Measurements from ENCODE around the gene BRI3BP.
"Not testable (repeated sequence)": the region's sequence is repeated elsewhere in the genome, so short reads cannot be mapped to it uniquely, and the experiment has no call there.

The BRI3BP gene

GRCh38 chr12:125024949-125025563 is 31.6 kb downstream of the BRI3BP start:
- no peak for FAIRE-seq

GRCh38 chr12:125025606-125026235 is 32.3 kb downstream of the BRI3BP start:
- FAIRE-seq, result no peak

GRCh38 chr12:125028106-125028505 is 34.7 kb downstream of the BRI3BP start:
- no peak for FAIRE-seq

GRCh38 chr12:125029761-125030358 is 36.4 kb downstream of the BRI3BP start:
- FAIRE-seq, result no peak

GRCh38 chr12:125031471-125031870 is 38.0 kb downstream of the BRI3BP start:
- FAIRE-seq, result not testable (repeated sequence)

GRCh38 chr12:125032466-125033152 is 39.2 kb downstream of the BRI3BP start:
- no peak for FAIRE-seq

- FAIRE-seq, result no peak
These were observed 39.8 kb downstream of the BRI3BP start for GRCh38 chr12:125033288-125033687.

GRCh38 chr12:125038976-125039625 is 45.7 kb downstream of the BRI3BP start:
- no peak for FAIRE-seq

GRCh38 chr12:125049093-125049458 is 55.6 kb downstream of the BRI3BP start:
- no peak for FAIRE-seq

- no peak for FAIRE-seq
These were observed 57.0 kb downstream of the BRI3BP start for GRCh38 chr12:125050446-125050845.

GRCh38 chr12:125050868-125051267 is 57.4 kb downstream of the BRI3BP start:
- FAIRE-seq, result no peak

- no peak for FAIRE-seq
These were observed 60.4 kb downstream of the BRI3BP start for GRCh38 chr12:125053821-125054220.

- FAIRE-seq, result no peak
These were observed 62.1 kb downstream of the BRI3BP start for GRCh38 chr12:125055591-125055990.

- no peak for FAIRE-seq
These were observed 62.9 kb downstream of the BRI3BP start for GRCh38 chr12:125056306-125056705.

GRCh38 chr12:125057708-125058107 is 64.3 kb downstream of the BRI3BP start:
- FAIRE-seq, result no peak

GRCh38 chr12:125061229-125061628 is 67.8 kb downstream of the BRI3BP start:
- FAIRE-seq, result no peak

- FAIRE-seq, result not testable (repeated sequence)
These were observed 70.1 kb downstream of the BRI3BP start for GRCh38 chr12:125063522-125063921.

GRCh38 chr12:125064492-125064891 is 71.0 kb downstream of the BRI3BP start:
- no peak for FAIRE-seq

- no peak for FAIRE-seq
These were observed 71.8 kb downstream of the BRI3BP start, which contains the start of gene AACS for GRCh38 chr12:125065021-125065918. Gene AACS (plus strand): TSS chr12:125065435. CDS start chr12:125065585, 150 bp downstream.

- FAIRE-seq, result no peak
These were observed 72.6 kb downstream of the BRI3BP start for GRCh38 chr12:125065919-125066570.

GRCh38 chr12:125068391-125068790 is 74.9 kb downstream of the BRI3BP start:
- no peak for FAIRE-seq

GRCh38 chr12:125069616-125070015 is 76.2 kb downstream of the BRI3BP start:
- no peak for FAIRE-seq
